Progenitor cell of endocrine pancreas (in vitro differentiated cells): ENCODE measurements around the gene CEP135. TPM values are rescaled to one million over a fixed set of nuclear protein-coding genes. Genes with fewer than 3 reads are reported as not detected.
"Not testable (repeated sequence)": the region's sequence is repeated elsewhere in the genome, so short reads cannot be mapped to it uniquely, and the experiment has no call there.

Experiments
- DNase-seq: peaks from one replicate; pipeline ENCODE4 v3.0.0; 2021; ENCODE audit warnings: low spot score; ENCODE audit not compliant: unreplicated experiment
- H3K27ac Mint-ChIP-seq: 2 replicates; pipeline ENCODE4 v1.8.0; 2021; ENCODE audit warnings: mild to moderate bottlenecking, moderate library complexity, mixed read lengths
- H3K27me3 Mint-ChIP-seq: 2 replicates; pipeline ENCODE4 v1.8.0; 2021; ENCODE audit warnings: mixed read lengths
- H3K36me3 Mint-ChIP-seq: 2 replicates; pipeline ENCODE4 v1.8.0; 2022; ENCODE audit warnings: mixed read lengths; ENCODE audit not compliant: insufficient read depth
- H3K4me1 Mint-ChIP-seq: 2 replicates; pipeline ENCODE4 v1.8.0; 2021; ENCODE audit warnings: low read depth, mixed read lengths
- H3K4me3 Mint-ChIP-seq: 2 replicates; pipeline ENCODE4 v1.8.0; 2021; ENCODE audit warnings: low read depth, mild to moderate bottlenecking, moderate library complexity, mixed read lengths
- H3K9me3 Mint-ChIP-seq: 2 replicates; pipeline ENCODE4 v1.8.0; 2021; ENCODE audit warnings: low read depth, mixed read lengths
- total RNA-seq: library from RNA; stranded (reverse); gene quantifications from 2 replicates; pipeline ENCODE4 v1.2.1, GENCODE V29; 2021
- TF ChIP-seq, protein P1 (sequence below): fragments of 200-600 bp; sonication (generic); IDR thresholded peaks from one replicate; pipeline ENCODE4 v1.5.0; 2021; ENCODE audit warnings: antibody characterized with exemption, mild to moderate bottlenecking; ENCODE audit not compliant: unreplicated experiment

CEP135 gene
- total RNA-seq, 1 donor from 2014 or later = 15.5 TPM

GRCh38 chr4:56062106-56062505, 113.4 kb downstream of the CEP135 start:
- Mint-ChIP-seq H3K9me3 (peaks cover 4% of the 10 kb centered on the region), H3K4me1 (peaks cover 41% of the 10 kb centered on the region)

GRCh38 chr4:56062526-56063145, 113.9 kb downstream of the CEP135 start:
- H3K4me3 Mint-ChIP-seq = no peak overlapping the region
- peaks cover 38% of the 10 kb centered on the region for H3K4me1 Mint-ChIP-seq
- DNase-seq = no peak
- peak overlapping the region; percentile 94 for H3K27ac Mint-ChIP-seq
- no peaks in the 10 kb centered on the region for H3K27me3 Mint-ChIP-seq
- H3K36me3 Mint-ChIP-seq = peaks cover 36% of the 10 kb centered on the region
- TF ChIP-seq, protein P1, sequence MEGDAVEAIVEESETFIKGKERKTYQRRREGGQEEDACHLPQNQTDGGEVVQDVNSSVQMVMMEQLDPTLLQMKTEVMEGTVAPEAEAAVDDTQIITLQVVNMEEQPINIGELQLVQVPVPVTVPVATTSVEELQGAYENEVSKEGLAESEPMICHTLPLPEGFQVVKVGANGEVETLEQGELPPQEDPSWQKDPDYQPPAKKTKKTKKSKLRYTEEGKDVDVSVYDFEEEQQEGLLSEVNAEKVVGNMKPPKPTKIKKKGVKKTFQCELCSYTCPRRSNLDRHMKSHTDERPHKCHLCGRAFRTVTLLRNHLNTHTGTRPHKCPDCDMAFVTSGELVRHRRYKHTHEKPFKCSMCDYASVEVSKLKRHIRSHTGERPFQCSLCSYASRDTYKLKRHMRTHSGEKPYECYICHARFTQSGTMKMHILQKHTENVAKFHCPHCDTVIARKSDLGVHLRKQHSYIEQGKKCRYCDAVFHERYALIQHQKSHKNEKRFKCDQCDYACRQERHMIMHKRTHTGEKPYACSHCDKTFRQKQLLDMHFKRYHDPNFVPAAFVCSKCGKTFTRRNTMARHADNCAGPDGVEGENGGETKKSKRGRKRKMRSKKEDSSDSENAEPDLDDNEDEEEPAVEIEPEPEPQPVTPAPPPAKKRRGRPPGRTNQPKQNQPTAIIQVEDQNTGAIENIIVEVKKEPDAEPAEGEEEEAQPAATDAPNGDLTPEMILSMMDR = no peak
- peaks cover 4% of the 10 kb centered on the region for H3K9me3 Mint-ChIP-seq

More at GRCh38 chr4:56062106-56062505, 113.4 kb downstream of the CEP135 start:
- H3K4me3 Mint-ChIP-seq = no peak overlapping the region
- H3K27me3 Mint-ChIP-seq = no peaks in the 10 kb centered on the region
- peaks cover 39% of the 10 kb centered on the region for H3K36me3 Mint-ChIP-seq
- TF ChIP-seq, protein P1 = no peak
- DNase-seq = no peak
- H3K27ac Mint-ChIP-seq = peak overlapping the region; percentile 68

- Mint-ChIP-seq H3K36me3 (peaks cover 48% of the 10 kb centered on the region), H3K27me3 (no peaks in the 10 kb centered on the region)
Observed at GRCh38 chr4:56066493-56066892, 117.7 kb downstream of the CEP135 start.

DNA sequence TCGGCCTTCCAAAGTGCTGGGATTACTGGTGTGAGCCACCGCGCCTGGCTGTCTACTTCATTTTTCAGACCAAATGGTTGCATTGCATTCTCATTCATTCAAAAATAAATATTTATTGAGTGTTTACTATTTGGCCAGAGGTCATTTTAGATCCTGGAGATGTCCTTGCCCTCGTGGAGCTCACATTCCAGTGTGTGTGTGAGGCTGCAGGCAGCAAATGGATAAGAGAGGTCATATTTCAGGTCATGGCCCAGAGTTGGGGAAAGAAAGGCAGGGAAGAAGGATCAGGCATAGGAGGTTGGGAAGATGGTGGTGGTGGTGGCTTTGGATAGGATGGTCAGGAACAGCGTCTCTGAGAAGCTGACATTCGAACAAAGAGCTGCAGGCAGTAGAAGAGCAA, 119.1 kb downstream of the CEP135 start:
- Mint-ChIP-seq H3K27ac (peak overlapping the region; percentile 61), H3K36me3 (peaks cover 54% of the 10 kb centered on the region), H3K4me3 (no peak overlapping the region), H3K9me3 (peaks cover 19% of the 10 kb centered on the region), H3K4me1 (peaks cover 18% of the 10 kb centered on the region), H3K27me3 (no peaks in the 10 kb centered on the region)
- no peak for DNase-seq
- TF ChIP-seq, protein P1 = no peak

More at GRCh38 chr4:56066493-56066892, 117.7 kb downstream of the CEP135 start:
- no peak for DNase-seq
- TF ChIP-seq, protein P1 = no peak
- Mint-ChIP-seq H3K4me1 (peaks cover 27% of the 10 kb centered on the region), H3K27ac (no peak overlapping the region), H3K4me3 (no peak overlapping the region), H3K9me3 (peaks cover 15% of the 10 kb centered on the region)

- not testable (repeated sequence) for H3K27ac Mint-ChIP-seq, DNase-seq, H3K4me3 Mint-ChIP-seq, H3K27me3 Mint-ChIP-seq
- Mint-ChIP-seq H3K9me3 (peaks cover 27% of the 10 kb centered on the region), H3K4me1 (peaks cover 25% of the 10 kb centered on the region), H3K36me3 (peaks cover 42% of the 10 kb centered on the region)
Observed at GRCh38 chr4:56072730-56073129, 124.0 kb downstream of the CEP135 start.

- Mint-ChIP-seq H3K9me3 (peaks cover 9% of the 10 kb centered on the region), H3K36me3 (peaks cover 12% of the 10 kb centered on the region), H3K27ac (no peak overlapping the region), H3K4me3 (no peak overlapping the region), H3K4me1 (peaks cover 27% of the 10 kb centered on the region), H3K27me3 (no peaks in the 10 kb centered on the region)
- TF ChIP-seq, protein P1 = no peak
- no peak for DNase-seq
Observed at GRCh38 chr4:56077676-56078075, 128.9 kb downstream of the CEP135 start.
